Stimulated activated CD8-positive, alpha-beta memory T cell treated with anti-CD3 and anti-CD28 coated beads, Interleukin-7, amount 100 ng/mL, for 48 hours (primary cell): ENCODE measurements around the gene NACC1.

Source experiments
- DNase-seq, 2 donors: peaks; one replicate each; pipeline ENCODE4 v3.0.0-alpha.2; 2020; ENCODE audit warnings: low read depth in 1 of 2; ENCODE audit errors: extremely low read depth in 1 of 2

Gene NACC1

DNA sequence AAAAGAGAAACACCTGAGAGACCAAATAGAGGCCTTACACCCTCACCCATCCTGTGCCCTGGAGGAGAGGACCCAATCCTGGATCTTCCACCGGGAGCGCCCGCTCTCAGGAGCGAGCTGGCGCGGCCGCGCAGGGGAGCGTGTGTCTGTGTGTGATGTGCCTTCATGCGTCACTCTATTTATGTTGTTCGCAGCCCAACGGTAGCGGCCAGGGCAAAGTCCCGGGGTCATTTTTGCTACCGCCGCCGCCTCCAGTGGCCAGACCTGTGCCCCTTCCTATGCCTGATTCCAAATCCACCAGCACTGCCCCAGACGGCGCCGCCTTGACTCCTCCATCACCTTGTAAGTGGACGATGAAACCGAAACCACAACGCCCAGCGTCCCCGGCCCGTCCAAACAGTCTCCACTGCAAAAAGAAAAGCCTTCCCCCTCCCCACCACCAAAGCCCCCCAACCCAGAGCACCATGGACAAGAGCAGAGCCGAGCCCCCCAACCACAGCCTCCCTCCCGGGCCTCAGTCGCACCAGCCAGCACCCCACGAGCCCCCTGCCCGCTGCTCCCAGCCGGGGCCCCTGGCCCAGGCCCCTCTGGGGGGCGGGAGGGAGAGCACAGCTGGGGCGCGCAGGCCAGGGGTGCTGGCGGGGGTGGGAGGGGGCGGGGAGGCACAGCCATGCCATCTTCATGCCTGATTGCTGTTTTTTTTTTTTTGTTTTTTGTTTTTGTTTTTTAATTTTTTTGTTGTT is 30.1 kb upstream of the NACC1 start:
- DNase-seq = no peak

DNA sequence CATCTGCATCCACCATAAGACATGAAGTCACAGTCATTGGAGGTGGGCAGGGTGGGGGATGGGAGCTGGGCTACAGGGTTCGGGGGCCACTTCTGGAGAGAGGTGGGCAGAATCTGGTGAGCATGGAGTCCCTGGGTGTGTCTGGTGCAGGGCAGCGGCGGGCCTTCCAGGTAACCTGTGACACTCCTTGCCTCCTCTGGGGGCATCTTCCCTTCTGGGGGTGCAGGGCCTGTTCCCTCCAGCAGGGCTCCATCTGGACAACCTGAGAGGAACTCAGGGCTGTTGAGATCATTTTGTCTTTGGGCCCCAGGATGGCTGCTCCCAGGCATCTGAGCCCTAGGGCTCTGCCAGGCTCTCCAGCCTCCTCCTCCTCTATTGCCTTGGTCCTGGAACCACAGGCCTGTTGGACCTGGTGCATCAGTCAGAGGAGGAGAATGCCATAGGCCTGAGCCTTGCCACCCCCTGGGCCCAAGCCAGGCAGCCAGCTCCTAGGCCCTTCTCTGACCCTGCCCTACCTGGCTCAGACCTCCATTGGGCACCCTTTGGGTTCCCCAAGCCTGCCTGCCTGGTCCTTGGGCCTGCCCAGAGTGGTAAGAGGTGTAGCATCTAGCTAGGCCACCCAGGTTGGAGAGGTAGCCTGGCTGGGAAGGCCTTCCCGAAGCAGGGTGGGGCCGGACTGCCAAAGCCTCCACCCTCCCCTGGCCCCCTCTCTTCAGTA is 28.8 kb upstream of the NACC1 start:
- no peak for DNase-seq

DNA sequence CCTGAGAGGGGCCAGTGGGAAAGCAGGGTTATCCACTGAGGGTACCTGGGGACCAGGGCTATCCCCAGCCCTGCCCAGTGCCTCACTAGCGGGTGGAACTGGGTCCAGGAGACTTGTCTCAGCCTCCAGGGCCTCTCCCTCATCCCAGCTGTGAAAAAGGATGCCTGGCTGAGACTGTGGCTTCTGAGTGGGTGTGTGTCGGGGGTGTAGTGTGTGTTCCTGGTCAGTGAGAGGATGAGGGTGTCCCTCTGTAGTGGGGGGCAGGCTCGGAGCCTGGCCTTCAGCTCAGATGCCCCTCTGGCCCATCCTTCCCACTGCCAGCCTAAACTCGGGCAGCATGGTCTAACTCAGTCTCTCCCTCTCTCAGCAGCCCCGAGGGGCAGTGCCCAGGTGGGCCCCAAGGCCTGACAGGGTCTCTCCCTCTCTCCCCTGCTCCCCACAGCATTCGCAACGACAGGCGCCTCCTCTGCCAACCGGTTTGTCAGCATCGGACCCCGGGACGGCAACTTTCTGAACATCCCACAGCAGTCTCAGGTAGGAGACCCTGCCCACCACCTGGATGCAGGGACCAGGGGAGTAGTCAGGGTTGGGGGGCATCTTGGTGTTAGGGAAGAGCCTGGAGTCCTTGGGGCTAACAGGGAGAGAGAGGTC is 28.1 kb upstream of the NACC1 start:
- no peak for DNase-seq

DNA sequence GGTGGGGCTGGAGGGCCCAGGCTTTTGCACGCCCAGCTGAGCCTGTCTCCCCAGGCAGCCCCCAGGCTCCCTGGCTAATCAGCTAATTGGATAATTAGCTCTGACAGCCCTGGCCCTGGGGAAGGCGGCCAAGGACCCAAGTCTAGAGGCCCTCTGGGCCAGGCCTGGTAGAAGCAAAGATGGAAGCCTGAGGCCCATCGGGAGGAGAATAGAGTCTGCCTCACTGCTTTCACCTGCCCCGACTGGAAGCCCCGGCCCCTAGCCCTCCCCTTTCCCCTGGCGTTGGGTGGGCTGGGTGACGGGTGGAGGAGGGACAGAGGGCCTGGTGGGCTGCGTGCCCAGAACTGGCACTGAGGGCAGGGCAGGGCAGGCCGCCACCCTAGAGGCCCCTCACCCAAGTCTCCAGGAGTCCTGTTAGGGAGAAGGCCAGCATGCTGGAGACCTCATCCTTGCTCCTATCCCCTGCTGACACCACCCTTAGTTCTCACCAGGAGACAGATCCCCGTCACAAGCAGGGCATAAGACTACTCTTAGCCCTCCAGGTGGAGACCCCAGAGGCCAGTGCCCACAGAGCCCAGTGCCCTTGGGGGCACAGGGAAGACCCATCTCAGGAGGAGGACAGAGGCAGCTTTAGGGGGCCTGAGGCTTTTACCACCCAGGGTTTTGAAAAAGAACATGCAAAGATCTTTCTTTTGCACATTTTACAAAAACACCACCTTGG is 27.4 kb upstream of the NACC1 start:
- no peak for DNase-seq

DNA sequence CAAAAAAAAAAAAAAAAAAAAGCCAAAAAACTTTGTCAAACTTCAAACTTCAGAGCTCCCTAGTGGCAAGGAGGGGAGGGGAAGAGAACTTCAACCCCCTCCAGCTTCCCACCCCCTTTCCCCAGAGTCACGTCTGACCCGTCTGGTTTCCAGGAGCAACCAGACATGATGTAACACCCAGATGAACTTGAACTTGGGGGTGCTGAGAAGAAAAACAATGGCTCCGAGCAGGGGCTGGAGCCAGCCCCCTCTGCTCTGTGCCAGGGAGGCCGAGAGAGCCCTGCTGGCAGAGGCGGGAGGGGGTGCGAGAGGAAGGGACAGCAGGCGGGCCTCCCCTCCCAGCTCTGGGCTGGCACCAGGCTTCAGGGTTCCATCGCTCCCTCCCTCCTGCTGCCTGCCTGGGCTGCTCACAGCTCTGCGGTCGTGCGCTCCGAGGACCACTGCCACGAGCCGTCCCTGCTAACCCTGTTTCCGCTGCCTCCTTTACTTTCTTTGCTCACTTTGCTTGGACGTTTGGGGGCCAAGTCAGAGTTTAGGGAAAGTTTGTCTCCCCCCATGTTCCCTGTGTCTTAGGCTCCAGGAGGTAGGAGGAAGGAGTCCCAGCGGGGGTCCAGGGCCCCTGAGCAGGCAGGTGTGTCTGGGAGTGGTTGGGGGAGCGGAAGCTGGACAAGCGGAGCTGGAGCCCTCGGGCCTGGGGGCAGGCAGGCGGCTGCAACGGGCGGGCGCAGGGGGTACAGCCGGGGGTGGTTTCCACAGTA is 26.5 kb upstream of the NACC1 start:
- no peak for DNase-seq

DNA sequence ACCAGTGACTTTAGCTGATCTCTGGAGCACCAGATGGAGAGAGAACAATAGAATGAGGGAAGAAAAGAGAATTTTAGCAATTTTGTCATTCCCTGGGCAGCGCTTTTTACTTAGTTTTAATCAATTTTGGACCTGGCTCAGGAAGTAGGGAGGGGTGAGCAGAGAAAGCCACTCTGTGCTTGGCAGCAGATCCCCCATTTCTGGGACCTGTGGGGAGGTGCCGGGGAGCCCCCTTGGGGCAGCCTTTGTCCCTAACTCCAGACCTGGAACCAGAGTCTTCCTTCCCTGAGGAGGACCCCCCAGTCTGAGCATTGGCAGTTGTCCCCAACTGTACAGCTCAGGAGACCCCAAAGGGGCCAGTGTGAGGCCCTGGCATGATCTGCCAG is 25.9 kb upstream of the NACC1 start:
- DNase-seq = no peak

DNA sequence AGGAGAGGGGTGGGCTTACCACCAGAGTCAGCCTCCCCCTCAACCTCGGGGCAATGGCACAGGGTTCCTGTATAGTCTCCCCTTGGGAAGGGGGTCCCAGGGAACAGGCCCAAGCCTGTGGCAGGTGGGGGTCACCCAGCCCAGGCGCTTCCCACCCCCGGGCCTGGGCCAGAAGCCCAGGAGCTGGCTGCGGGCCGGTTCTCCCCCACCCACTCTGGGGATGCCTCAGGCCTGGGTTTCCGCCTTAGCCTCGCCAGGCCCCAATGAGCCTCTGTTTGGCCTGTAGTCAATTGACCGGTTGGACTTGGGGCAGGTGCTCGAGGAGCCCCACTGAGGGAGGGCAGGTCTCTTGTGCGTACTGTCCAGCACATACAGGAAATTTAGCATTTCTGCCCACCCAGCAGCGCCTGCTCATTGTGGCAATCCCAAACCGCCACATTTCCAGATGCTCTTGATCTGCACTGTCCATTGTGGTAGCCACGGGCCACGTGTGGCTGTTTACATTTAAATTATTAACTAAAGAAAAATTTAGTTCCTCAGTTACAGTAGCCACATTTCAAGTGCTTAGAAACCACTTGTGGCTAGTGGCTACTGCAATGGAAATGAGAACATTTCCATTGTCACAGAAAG is 25.3 kb upstream of the NACC1 start:
- no peak for DNase-seq

DNA sequence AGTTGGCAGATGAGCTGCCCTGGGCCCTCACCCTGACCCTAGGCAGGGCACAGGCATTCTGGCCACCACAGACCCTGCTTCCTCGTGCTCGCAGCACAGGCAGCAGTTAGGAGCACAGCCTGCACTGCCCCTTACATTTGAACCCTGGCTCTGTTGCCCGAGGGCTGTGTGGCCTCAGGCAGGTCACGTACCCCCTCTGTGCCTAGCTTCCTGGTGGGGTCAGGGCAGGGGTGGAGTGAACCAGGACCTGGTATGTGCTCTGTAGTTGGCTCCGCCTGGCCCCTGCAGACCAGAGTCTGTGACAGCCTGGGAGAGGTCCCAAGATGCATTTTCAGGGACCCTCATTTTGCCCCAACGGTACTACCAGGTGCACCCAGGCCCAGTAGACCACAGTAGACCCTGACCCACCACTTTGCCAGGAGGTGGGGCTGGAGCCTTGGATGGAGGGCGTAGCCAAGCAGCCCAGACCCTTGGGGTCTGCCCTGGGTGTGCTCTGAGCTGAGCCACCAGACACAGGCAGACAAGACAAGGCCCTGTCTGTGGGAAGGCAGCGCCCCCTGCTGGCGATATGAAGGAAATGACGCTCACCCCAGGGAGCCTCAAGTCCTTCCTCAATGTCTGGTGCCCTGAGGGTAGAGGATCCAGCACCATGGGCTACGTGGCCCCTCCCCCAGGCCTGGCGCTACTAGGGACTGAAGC is 24.5 kb upstream of the NACC1 start:
- DNase-seq = peak in 1 of 2 donors; percentile 56

DNA sequence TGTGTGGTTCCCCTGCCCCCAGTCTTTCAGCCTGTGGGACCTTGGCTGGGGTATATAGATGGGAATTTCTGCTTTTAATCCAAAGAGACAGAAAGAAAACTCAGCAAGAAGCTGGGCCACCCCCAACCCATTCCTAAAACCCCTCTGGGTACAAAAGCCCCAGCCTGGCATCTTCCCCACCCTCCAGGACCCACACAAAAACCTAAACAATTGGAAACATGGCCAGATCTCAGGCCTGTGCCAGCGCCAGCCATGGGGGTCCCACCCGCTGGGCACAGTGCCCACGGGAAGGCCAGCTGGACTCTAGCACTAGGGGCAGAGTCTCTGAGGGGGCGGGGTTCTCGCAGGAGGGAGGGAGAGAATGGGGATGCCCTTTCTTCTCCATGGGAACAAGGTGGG is 24.0 kb upstream of the NACC1 start:
- DNase-seq = no peak

DNA sequence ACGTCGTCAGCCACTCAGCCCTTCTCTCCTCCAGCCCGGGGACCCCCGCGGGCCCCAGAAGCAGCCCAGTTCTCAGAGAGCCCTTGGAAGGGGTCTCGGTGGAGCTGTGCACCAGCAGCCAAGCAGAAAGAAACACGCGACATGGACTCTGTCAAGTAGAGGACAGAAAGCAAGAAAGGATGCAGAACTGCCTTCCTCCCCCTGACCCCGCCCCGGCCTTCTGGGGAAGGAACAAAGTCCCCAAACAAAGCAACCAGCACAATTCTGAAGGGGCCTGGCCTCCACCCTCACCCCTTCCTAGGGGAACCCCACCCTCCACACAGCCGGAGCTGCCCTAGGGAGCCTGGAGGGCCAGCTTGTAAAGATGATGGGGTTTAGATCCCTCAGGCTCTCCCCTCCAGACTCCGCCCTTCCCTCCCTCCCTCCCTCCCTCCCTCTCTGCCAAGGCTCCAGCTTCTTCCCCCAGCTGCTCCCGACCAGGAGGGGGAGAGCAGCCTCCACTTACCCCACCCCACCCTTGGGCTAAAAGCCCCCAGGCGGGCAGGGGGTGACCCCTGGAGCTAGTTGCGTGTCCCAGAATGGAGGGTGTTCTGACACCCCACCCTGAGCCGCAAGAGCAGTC is 23.2 kb upstream of the NACC1 start:
- DNase-seq = no peak

DNA sequence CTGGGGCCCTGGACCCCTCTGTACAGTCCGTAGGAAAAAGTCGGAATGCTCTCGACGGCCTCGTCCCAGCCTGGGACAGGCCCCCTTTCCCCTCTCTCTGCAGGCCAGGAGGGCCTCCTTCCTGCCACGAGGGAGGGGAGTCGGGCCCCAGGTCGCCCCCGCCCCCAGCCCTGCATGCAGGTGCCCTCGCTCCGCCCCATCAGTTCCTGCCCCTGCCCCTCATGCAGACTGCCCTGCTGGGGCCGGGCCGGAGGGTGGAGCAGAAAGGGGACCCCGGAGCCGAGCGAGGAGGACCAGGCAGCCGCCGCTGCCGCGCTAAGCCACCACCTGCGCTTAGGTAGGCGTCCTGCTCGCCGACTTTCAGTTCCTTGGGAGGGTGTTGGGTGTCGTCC is 22.7 kb upstream of the NACC1 start:
- DNase-seq = no peak

DNA sequence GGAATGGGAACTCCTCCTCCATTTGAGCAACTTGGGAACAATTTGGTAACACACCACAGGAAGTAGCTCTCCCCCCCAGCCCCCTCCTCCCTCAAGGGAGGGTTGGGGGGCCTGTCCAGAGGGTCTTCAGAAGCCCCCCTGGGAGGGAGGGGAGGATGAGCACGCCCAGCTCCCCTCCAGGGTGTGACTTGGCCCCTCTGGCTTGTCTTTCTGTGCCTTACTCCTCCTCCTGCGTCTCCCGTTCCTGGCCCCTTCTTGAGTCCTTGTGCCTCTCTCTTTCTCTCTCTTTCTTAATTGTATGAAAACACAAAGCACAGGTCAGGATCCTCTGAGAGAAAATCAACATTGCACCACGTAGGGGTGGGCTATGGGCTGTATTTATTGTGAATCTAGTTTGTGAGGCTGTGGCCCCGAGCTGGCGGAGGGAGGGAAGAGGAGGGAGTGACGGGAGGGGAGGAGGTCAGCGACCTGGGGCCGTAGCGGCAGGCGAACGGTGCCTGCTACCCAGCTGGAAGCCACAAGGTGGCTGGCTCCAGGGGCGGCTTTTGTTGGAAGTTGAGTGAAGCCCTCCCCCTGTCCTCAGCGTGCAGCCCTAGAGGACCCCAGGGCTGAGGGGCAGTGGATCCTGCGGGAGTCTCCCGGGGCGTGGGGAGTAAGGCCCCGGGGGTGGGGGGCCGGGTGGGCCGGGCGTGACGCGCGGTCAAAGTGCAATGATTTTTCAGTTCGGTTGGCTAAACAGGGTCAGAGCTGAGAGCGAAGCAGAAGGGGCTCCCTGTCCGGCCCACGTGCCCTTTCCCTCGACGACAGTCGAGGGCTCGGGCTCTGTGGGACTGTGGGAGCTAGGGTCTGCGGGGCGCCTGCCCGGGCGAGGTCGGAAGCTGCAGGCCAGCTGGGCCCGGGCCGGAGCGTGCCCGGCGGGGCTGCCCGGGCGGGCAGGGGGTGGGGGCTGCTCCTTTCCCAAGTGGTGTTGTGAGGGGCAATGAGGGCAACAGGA is 21.8 kb upstream of the NACC1 start:
- DNase-seq = no peak

DNA sequence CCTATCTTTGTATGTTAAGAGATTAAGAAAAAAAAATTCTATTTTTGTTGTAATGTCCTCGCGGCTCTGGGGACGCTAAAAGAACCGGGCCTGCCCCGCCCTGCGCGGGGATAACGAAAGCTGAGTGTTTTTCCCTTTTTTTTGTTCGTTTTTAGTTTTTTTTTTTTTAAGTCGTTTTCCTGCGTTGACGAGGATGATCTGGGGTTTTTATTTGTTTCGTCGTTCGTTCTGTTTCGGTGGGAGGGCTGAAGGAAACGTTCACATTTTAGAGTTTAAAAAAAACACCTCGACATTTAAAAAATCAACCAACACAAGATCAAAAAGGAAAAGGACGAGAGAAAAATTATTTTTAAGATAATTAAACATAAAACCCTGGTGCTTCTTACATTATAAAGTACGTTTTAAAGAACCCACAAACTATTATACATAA is 21.0 kb upstream of the NACC1 start:
- no peak for DNase-seq

DNA sequence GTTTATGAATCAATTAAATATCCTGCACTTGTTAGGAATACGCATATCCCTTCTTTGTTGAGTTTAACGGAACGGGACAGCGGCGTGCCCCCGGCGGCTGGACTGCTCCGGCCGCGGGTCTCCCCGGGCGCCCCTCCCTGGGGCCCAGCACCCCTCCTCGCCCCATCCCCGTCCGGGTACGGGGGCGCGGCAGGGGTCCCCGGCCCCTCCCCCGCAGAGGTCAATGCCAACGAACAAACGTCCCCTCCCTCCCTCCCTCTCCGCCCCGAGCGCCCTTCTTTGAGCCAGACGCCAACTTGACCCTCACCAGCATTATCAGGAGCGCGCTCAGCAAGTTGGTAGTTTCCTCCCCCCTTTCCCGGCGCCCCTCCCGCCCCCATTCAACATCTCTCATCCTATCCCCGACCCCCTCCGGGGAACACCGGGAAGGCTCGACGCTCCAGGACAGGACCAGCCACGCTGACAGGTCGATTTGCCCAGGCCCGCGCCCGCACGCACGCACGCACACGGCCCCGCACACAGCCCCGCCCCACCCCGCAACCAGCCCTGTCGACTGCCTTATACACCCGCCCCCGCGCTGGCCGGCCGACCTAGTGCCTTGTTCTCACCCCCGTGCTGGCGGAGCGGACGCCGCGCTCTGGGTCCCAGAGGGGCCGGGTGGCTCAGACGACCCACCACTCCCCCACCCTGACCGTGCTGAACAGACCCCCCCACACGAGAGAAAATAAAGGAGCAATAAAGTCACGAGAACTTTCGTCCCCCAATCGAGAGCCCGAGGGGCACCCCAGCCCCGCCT is 20.4 kb upstream of the NACC1 start:
- DNase-seq = no peak

DNA sequence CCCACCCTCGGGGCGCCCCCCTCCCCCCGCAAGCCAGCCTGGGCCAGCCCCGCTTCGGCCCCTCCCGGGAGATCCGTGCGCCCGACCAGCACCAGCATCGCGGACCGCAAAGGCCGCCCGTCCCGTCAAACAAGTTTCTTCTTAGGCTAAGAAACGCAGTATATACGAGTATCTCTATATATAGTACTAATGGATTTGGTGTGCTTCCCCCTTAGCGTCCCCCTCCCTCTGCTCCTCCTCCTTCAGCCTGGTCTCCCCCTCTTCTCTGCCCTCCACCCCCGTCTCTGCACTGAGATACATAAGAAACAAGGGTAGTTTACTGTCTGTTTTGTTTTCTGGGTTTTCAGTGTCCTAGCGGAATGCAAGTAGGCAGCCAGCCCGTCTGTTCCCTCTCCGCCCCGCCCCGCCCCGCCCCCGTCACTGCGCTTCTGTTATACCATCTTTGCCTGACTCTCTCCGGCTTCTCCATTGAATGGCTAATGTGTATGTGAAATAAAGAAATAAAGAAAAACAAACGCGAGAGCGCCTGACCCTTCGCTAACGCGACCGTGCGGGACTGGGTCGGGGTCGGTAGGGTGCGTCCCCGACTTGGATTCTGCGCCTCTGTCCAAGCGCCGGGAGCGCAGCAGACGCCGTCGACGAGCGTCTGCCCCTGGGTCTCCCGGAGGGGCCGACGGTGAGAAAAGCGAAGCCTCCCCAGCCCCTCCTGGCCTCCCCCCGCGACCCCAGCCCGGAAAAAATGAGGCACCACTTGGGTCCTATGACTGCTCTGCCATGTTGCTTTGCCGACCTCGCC is 19.6 kb upstream of the NACC1 start:
- DNase-seq = no peak
